Smooth muscle cell of the brain vasculature (primary cell): ENCODE data around the gene HELT.
"Not testable (repeated sequence)": the region's sequence is repeated elsewhere in the genome, so short reads cannot be mapped to it uniquely, and the experiment has no call there.

Experiments used
- DNase-seq: peaks from one replicate; pipeline ENCODE4 v3.0.0-alpha.2; 2012; ENCODE audit warnings: low read depth, low spot score

HELT gene

GRCh38 chr4:185036019-185036418 is 17.7 kb downstream of the HELT start:
- DNase-seq = no peak

GRCh38 chr4:185036842-185037241 is 18.6 kb downstream of the HELT start:
- no peak for DNase-seq

GRCh38 chr4:185039508-185040273 is 21.4 kb downstream of the HELT start:
- peak; percentile 39 for DNase-seq

- DNase-seq = no peak
These were observed 22.2 kb downstream of the HELT start for GRCh38 chr4:185040523-185040922.

- not testable (repeated sequence) for DNase-seq
These were observed 32.0 kb downstream of the HELT start for GRCh38 chr4:185050286-185050685.

- DNase-seq = not testable (repeated sequence)
These were observed 33.0 kb downstream of the HELT start for GRCh38 chr4:185051283-185051682.

- DNase-seq = no peak
These were observed 35.5 kb downstream of the HELT start for GRCh38 chr4:185053746-185054145.

- no peak for DNase-seq
These were observed 36.0 kb downstream of the HELT start for GRCh38 chr4:185054272-185054671.

- DNase-seq = no peak
These were observed 36.6 kb downstream of the HELT start for GRCh38 chr4:185054886-185055285.

GRCh38 chr4:185061610-185062009 is 43.3 kb downstream of the HELT start:
- DNase-seq = no peak

GRCh38 chr4:185062606-185063005 is 44.3 kb downstream of the HELT start:
- DNase-seq = no peak

- no peak for DNase-seq
These were observed 47.9 kb downstream of the HELT start for GRCh38 chr4:185066179-185066578.

- no peak for DNase-seq
These were observed 50.5 kb downstream of the HELT start for GRCh38 chr4:185068837-185069236.
